ENCODE measurements around the gene PCK2. TPM values are rescaled to one million over a fixed set of nuclear protein-coding genes. Genes with fewer than 3 reads are reported as not detected.

The PCK2 gene
- total and polyA plus RNA-seq, 2 of the 8 experiments (the other 6 are each of a cell fraction or from before 2014, with no cell fraction given) = 81.9 to 115 TPM

DNA sequence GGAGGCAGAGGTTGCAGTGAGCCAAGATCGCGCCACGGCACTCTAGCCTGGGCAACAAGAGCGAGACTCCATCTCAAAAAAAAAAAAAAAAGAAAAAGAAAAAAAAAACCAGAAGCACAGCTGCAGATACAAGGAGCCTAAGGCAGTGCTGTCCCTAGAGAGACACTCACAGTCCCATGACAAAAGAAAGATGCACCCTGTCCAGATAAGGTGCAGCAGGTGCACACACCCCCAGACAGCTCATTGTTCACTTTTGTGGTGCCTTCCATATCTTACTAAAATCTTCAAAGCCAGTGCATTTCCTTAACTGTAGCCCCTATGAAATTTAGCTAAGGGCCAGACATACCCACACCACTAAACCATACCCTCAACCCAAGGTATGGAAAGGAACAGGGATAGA is 28.3 kb downstream of the PCK2 start:
- Histone ChIP-seq H4K91ac (replicated peaks; ENCODE audit: insufficient read length, low read length) (no peak overlapping the region), H3K27me3 (replicated peaks in 1 of 4; ENCODE audit: control insufficient read depth in 3 of 4, extremely low read depth in 1 of 4, insufficient read depth in 3 of 4, low read length in 3 of 4) (no peaks in the 10 kb centered on the region), H3K18ac (ENCODE audit: extremely low read depth, low read length) (no peak overlapping the region), H3K23ac (ENCODE audit: insufficient read length) (no peak overlapping the region), H3K4ac (replicated peaks; ENCODE audit: insufficient read length, low read depth, low read length) (no peak overlapping the region), H3K27ac (ENCODE audit: low read depth, low read length) (no peak overlapping the region), H3K4me2 (ENCODE audit: insufficient read depth in 1 of 2, low read depth in 2 of 2, low read length in 2 of 2) (no peak overlapping the region), H3K9me3 (ENCODE audit: insufficient read depth in 2 of 2, low read depth in 1 of 2, low read length in 1 of 2) (no peaks in the 10 kb centered on the region), H2BK15ac (ENCODE audit: low read length) (no peak overlapping the region), H3K9ac (replicated peaks in 1 of 4; ENCODE audit: extremely low read depth in 1 of 4, low read depth in 3 of 4, low read length in 3 of 4) (no peak overlapping the region), H2AFZ (ENCODE audit: low read length) (no peak overlapping the region), H2BK120ac (replicated peaks; ENCODE audit: low read depth, low read length) (no peak overlapping the region), H2BK20ac (ENCODE audit: low read length) (no peak overlapping the region), H4K5ac (ENCODE audit: insufficient read length, low read depth, low read length) (no peak overlapping the region), H4K8ac (ENCODE audit: extremely low read depth, insufficient read depth, low read length) (no peak overlapping the region), H3K36me3 (ENCODE audit: control insufficient read depth in 2 of 4, insufficient read depth in 4 of 4, low read length in 3 of 4) (peaks cover 14 to 39% (median 32%) of the 10 kb centered on the region in 4 experiments), H2BK5ac (ENCODE audit: low read depth, low read length) (no peak overlapping the region), H3K23me2 (ENCODE audit: low read depth, low read length) (no peaks in the 10 kb centered on the region), H2BK12ac (ENCODE audit: low read depth, low read length) (no peak overlapping the region), H2AK5ac (ENCODE audit: low read depth, low read length) (no peak overlapping the region), H3K14ac (ENCODE audit: insufficient read length) (no peak overlapping the region), H3K4me3 (ENCODE audit: extremely low read depth in 1 of 4, insufficient read depth in 2 of 4, low read depth in 3 of 4, low read length in 4 of 4) (no peak overlapping the region), H3K56ac (replicated peaks; ENCODE audit: insufficient read length, low read depth, low read length) (no peak overlapping the region), H3K79me1 (ENCODE audit: low read depth, low read length) (no peaks in the 10 kb centered on the region), H3K79me2 (ENCODE audit: control insufficient read depth in 1 of 2, insufficient read depth in 2 of 2, low read length in 2 of 2) (no peaks in the 10 kb centered on the region), H3K4me1 (replicated peaks in 1 of 4; ENCODE audit: control insufficient read depth in 3 of 4, insufficient read depth in 4 of 4, low read length in 3 of 4) (no peaks in the 10 kb centered on the region), H4K20me1 (replicated peaks in 1 of 2; ENCODE audit: control insufficient read depth in 1 of 2, insufficient read depth in 2 of 2, low read length in 2 of 2) (peaks cover 0 to 3% of the 10 kb centered on the region in 2 experiments)
- POLR2A ChIA-PET (ENCODE audit: partially characterized antibody) = interaction anchor here (0.8 to 11.1 kb wide), 8 partner anchors 6 to 84 kb away, joined by 3 to 96 read pairs (median 6); partner anchors contain the start of genes DCAF11, FITM1 and NRL
- WGBS, 2 experiments (ENCODE audit: extremely low coverage in 1 of 2, insufficient coverage in 1 of 2, insufficient read length in 1 of 2, insufficient replicate concordance in 2 of 2, low coverage in 1 of 2, low lambda C conversion rate in 2 of 2, missing lambda C conversion rate in 1 of 2) = 94% methylated on average over 3 of the region's 4 CpGs; no CpG with 5 or more reads in 1 of the 2 experiments
- DNase-seq (ENCODE audit: low read depth in 1 of 2, low spot score in 2 of 2) (no peak), FAIRE-seq (no peak)
- CTCF ChIA-PET (ENCODE audit: partially characterized antibody) = interaction anchor here (0.8 to 1.6 kb wide), 2 partner anchors 15 to 32 kb away, joined by 3 to 4 read pairs; no protein-coding TSS in a partner anchor
- no peak for TF ChIP-seq SIRT6 (IDR thresholded peaks at IDR 0.05; ENCODE audit: low read length)
- no peak for TF ChIP-seq EP300 (IDR thresholded peaks at IDR 0.05; ENCODE audit: borderline replicate concordance in 1 of 2, low read depth in 2 of 2, low read length in 2 of 2)
- no peak for TF ChIP-seq TAF1 (IDR thresholded peaks at IDR 0.05; ENCODE audit: low read depth, low read length)
- no peak for TF ChIP-seq SIX5 (IDR thresholded peaks at IDR 0.05; ENCODE audit: low read depth, low read length)
- no peak for TF ChIP-seq PHF8 (conservative IDR thresholded peaks at IDR 0.05; ENCODE audit: low read depth, low read length)
- TF ChIP-seq CEBPB (IDR thresholded peaks at IDR 0.05; ENCODE audit: low read depth, low read length) = no peak
- TF ChIP-seq ZNF274 (IDR thresholded peaks at IDR 0.05; ENCODE audit: borderline replicate concordance, extremely low read depth, low read length) = no peak
- no peak for TF ChIP-seq BACH1 (IDR thresholded peaks at IDR 0.05; ENCODE audit: low read length)
- TF ChIP-seq FOSL1 (IDR thresholded peaks at IDR 0.05; ENCODE audit: insufficient read depth, low read depth, low read length) = no peak
- TF ChIP-seq SP4 (IDR thresholded peaks at IDR 0.05; ENCODE audit: low read length) = no peak
- TF ChIP-seq, protein P1, sequence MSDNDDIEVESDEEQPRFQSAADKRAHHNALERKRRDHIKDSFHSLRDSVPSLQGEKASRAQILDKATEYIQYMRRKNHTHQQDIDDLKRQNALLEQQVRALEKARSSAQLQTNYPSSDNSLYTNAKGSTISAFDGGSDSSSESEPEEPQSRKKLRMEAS (IDR thresholded peaks at IDR 0.05) = no peak
- no peak for TF ChIP-seq CTBP2 (IDR thresholded peaks at IDR 0.05; ENCODE audit: borderline replicate concordance, insufficient read depth, insufficient read length, low read length)
- no peak for TF ChIP-seq SAP30 (IDR thresholded peaks at IDR 0.05; ENCODE audit: insufficient read depth, insufficient replicate concordance, low read length)
- no peak for TF ChIP-seq JUN (IDR thresholded peaks at IDR 0.05; ENCODE audit: low read depth, low read length)
- TF ChIP-seq SRF (IDR thresholded peaks at IDR 0.05; ENCODE audit: low read depth, low read length) = no peak

Data from H1 (cell line).